IPS-18c (cell line): Measurements from ENCODE around the gene ZNF618.

Source experiments
- H3K4me3 ChIP-seq: 2 replicates; pipeline ENCODE4 v1.7.0; 2013; ENCODE audit warnings: low read depth, mild to moderate bottlenecking, low read length, moderate library complexity; ENCODE audit not compliant: insufficient read depth
- H3K9me3 ChIP-seq: one replicate; pipeline ENCODE4 v1.6.1; 2013; ENCODE audit warnings: mild to moderate bottlenecking, low read length, moderate library complexity; ENCODE audit not compliant: control insufficient read depth, insufficient read depth

The ZNF618 gene

GRCh38 chr9:113875459-113876150 is 504 bp upstream of the ZNF618 start:
- H3K4me3 ChIP-seq, result no peak overlapping the region; the same call in 1 of the 2 replicates

DNA sequence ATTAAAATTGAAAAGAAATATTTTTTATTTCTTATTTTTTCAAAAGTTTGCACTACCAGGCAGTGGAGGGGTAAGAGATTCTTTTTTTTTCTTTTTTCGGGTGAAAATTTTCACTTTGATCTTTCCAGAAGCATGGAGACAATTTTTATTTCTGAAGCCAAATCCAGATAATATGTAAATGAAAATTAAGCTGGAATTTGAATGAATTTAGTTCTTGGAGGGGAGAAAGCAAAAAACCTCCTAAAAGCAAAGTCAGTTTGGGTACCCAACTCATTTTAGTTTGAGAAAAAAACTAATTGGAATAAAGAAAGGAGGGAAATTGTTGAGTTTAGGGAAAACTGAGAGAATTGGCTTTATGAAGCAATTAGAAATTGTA is 872 bp downstream of the ZNF618 start:
- H3K4me3 ChIP-seq, result peak overlapping the region; percentile 72

More at GRCh38 chr9:113875459-113876150, 504 bp upstream of the ZNF618 start:
- no peaks in the 10 kb centered on the region for H3K9me3 ChIP-seq

GRCh38 chr9:113879318-113879717 is 3.2 kb downstream of the ZNF618 start:
- H3K4me3 ChIP-seq, result no peak overlapping the region
- no peaks in the 10 kb centered on the region for H3K9me3 ChIP-seq

More for the DNA sequence above, 872 bp downstream of the ZNF618 start:
- H3K9me3 ChIP-seq, result no peaks in the 10 kb centered on the region

GRCh38 chr9:113879911-113880310 is 3.8 kb downstream of the ZNF618 start:
- no peaks in the 10 kb centered on the region for H3K9me3 ChIP-seq
- no peak overlapping the region for H3K4me3 ChIP-seq

- Histone ChIP-seq H3K9me3 (no peaks in the 10 kb centered on the region), H3K4me3 (no peak overlapping the region)
These were observed 6.1 kb downstream of the ZNF618 start for GRCh38 chr9:113882181-113882580.

- H3K4me3 ChIP-seq, result no peak overlapping the region
- H3K9me3 ChIP-seq, result no peaks in the 10 kb centered on the region
These were observed 6.6 kb downstream of the ZNF618 start for GRCh38 chr9:113882636-113883164.

DNA sequence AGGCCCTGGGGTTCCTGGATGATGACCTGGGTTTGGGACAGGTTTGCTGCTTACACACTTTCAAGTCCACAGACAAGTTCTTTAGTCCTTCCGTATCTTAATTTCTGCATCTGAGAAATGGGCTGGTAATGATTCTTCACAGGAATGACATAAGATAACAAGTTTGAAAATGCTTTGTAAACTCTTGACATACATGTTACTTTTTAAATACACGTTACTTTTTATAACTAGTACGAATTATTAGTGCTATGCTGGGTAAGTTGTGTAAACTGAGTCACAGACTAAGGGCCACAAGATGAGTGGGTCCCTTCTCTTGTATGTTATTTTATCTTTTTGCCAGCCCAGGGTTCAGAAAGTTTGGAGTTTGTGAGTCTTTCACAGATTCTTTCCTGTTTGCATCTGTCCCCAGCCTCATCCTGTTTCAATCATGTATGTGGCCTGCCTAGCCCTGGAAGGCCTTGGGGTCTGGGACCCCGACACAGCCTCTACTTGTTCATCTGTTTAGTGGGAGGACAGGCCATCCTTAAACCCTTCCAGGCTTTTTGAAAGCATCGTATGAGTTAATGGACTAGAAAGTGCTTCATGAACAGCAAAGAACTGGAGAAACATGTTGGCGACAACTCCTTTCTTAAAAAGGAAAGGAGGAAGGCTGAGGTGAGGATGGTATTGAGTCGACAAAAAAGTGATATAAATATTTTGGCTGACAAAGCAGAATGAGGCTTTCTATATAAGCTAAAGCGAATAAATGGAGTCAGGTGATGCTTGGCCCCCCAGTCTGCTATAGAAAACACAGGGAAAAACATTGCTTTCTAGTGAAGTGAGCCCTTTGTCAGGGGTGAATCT is 9.3 kb downstream of the ZNF618 start:
- Histone ChIP-seq H3K9me3 (peaks cover 4% of the 10 kb centered on the region), H3K4me3 (no peak overlapping the region)

DNA sequence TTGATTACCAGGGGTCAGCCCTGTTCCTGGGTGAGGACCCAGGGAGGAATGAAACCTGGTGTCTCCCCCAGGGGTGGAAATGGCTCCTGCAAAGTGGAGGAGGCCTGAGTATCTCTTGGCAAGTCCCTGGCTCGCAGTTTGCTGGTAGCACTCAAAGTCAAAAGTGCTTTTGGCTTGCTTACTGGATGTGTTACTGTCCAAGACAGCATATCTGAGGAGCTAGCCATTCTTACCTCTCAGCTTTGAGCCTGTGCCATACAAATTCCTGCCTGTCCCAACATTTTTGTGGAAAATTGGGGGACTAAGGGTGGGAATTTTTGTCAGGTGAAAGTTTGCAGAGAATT is 9.9 kb downstream of the ZNF618 start:
- peaks cover 4% of the 10 kb centered on the region for H3K9me3 ChIP-seq
- H3K4me3 ChIP-seq, result no peak overlapping the region

GRCh38 chr9:113886466-113886865 is 10.4 kb downstream of the ZNF618 start:
- H3K9me3 ChIP-seq, result peaks cover 4% of the 10 kb centered on the region
- no peak overlapping the region for H3K4me3 ChIP-seq

DNA sequence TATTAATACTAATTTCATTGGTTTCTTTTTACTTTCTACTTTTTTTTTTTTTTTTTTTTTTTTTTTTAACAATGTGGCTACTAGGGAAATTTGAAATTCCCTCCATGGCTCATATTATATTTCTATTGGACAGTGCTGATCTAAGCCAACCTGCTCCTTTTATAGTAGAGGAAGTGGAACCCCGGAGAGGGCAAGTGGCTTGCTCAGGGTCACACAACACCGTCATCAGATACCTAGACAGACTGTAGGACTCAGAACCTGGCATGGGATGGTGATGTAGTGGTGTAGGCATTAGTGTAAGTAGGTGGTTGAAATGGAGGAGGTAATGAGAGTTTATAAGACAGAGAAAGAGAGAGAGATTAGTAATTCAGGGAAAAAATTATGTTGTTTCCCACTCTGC is 10.8 kb downstream of the ZNF618 start:
- H3K9me3 ChIP-seq, result peaks cover 4% of the 10 kb centered on the region
- H3K4me3 ChIP-seq, result no peak overlapping the region

DNA sequence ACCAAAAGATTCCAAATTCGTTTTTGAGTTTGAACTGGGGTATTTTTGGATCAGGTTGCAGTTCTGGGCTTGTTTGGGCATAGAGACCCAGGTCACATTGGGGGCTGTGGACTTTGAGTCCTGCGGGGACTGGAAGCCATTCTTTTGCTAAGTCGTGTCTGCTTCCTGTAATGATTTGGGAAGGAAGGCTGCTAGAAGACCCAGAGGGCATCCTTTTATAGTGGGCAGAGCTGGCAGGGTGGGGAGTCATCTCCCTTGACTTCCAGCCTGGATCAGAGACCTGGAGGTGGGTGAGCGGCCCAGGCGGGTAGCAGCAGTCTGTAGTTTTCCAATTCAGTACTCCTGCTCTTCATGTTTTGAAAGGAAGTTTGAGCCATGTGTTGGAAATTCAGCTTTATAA is 11.3 kb downstream of the ZNF618 start:
- no peak overlapping the region for H3K4me3 ChIP-seq
- H3K9me3 ChIP-seq, result peaks cover 4% of the 10 kb centered on the region

GRCh38 chr9:113888336-113888735 is 12.2 kb downstream of the ZNF618 start:
- Histone ChIP-seq H3K9me3 (peaks cover 4% of the 10 kb centered on the region), H3K4me3 (no peak overlapping the region)

GRCh38 chr9:113888976-113889375 is 12.9 kb downstream of the ZNF618 start:
- Histone ChIP-seq H3K9me3 (peaks cover 4% of the 10 kb centered on the region), H3K4me3 (no peak overlapping the region)

DNA sequence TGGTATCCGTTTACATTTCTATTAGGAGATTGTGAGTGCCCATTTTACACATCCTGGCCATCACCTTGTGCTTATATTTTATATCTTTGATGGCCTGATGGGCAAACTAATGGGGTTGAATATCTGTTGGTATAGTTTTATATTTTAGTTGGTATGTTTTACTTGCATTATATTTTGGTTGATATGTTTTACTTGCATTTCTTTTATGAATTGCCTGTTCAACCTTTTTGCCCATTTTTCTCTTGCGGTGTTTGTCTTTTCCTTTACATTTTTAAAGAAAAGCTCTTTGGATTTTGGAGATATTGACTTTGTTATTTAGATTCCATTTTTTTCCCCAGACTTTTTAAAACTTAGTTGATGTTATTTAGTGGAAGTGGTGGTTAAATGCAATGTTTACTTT is 14.6 kb downstream of the ZNF618 start:
- Histone ChIP-seq H3K9me3 (peaks cover 4% of the 10 kb centered on the region), H3K4me3 (no peak overlapping the region)

DNA sequence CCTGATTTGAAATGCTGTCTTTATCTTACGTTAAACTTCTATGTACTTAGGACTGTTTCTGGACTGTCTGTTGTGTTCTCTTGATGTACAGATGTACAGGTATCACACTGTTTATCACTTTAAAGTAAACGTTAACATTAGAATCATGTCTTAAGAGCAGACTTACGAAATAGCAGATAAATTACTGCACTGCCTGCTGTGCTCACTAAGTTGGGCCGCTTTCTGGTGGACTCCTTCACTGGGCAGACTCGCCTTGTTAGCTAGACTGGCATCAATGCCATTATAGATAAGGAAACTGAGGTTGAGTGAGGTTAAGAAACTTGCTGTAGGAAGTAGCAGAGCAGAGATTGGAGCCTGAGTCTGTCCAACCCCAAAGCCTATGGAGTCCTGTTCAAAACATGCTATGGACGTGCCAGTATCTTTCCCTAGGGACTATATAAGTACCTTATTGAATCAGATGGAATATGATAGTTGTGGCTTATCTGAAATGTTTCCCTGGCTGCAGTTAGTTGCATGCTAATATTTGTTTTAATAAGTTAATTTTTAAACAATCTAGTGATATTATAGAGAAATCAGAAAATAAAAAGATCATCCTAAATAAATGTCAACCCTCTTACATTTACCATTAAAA is 16.9 kb downstream of the ZNF618 start:
- no peak overlapping the region for H3K4me3 ChIP-seq
- peaks cover 3% of the 10 kb centered on the region for H3K9me3 ChIP-seq

GRCh38 chr9:113894166-113894565 is 18.1 kb downstream of the ZNF618 start:
- Histone ChIP-seq H3K4me3 (no peak overlapping the region), H3K9me3 (peaks cover 2% of the 10 kb centered on the region)

- no peak overlapping the region for H3K4me3 ChIP-seq
- no peaks in the 10 kb centered on the region for H3K9me3 ChIP-seq
These were observed 19.4 kb downstream of the ZNF618 start for GRCh38 chr9:113895526-113895925.

- Histone ChIP-seq H3K4me3 (no peak overlapping the region), H3K9me3 (no peaks in the 10 kb centered on the region)
These were observed 20.6 kb downstream of the ZNF618 start for GRCh38 chr9:113896713-113897112.
